Heart left ventricle (tissue), 16 donors: Measurements from ENCODE around the gene TUBB3. TPM values are rescaled to one million over a fixed set of nuclear protein-coding genes. Genes with fewer than 3 reads are reported as not detected.

Source experiments
- ATAC-seq, 4 donors: fragments of 200-7000 bp; cut with Tn5 transposase; one replicate each; pipeline ENCODE4 v1.9.1; 2020 to 2022; ENCODE audit warnings: moderate library complexity in 4 of 4, mild to moderate bottlenecking in 3 of 4, moderate number of reproducible peaks in 1 of 4
- DNase-seq, 5 donors: peaks; one replicate each; pipeline ENCODE4 v3.0.0-alpha.2; 2020
- H3K27ac ChIP-seq, 12 donors: fragments of 200-600 bp; sonication (generic) in 4 of 12; one replicate each; pipeline versions ENCODE4 v1.5.0 to v1.8.0; 2016 to 2022; ENCODE audit warnings: mild to moderate bottlenecking in 2 of 12
- H3K27me3 ChIP-seq, 9 donors: fragments of 200-600 bp; sonication (generic) in 2 of 9; one replicate each; pipeline versions ENCODE4 v1.5.1 to v1.8.0; 2016 to 2022; ENCODE audit warnings: mild to moderate bottlenecking in 3 of 9
- H3K36me3 ChIP-seq, 9 donors: fragments of 200-600 bp; sonication (generic) in 2 of 9; one replicate each; pipeline versions ENCODE4 v1.5.0 to v1.8.0; 2018 to 2022; ENCODE audit warnings: mild to moderate bottlenecking in 2 of 9
- H3K4me1 ChIP-seq, 12 donors: fragments of 200-600 bp; sonication (generic) in 4 of 12; one replicate each; pipeline versions ENCODE4 v1.5.0 to v1.8.0; 2016 to 2022; ENCODE audit warnings: mild to moderate bottlenecking in 3 of 12
- H3K4me3 ChIP-seq, 12 donors: fragments of 200-600 bp; sonication (generic) in 4 of 12; one replicate each; pipeline versions ENCODE4 v1.5.0 to v1.8.0; 2017 to 2022; ENCODE audit warnings: mild to moderate bottlenecking in 9 of 12, moderate library complexity in 4 of 12
- H3K9me3 ChIP-seq, 12 donors: fragments of 200-600 bp; sonication (generic) in 4 of 12; one replicate each; pipeline versions ENCODE4 v1.5.0 to v1.8.0; 2016 to 2022; ENCODE audit warnings: mild to moderate bottlenecking in 1 of 12
- CTCF ChIP-seq, 12 donors: fragments of 200-600 bp; sonication (generic) in 4 of 12; IDR thresholded peaks; one replicate each; pipeline versions ENCODE4 v1.5.0 to v1.8.0; 2018 to 2022; ENCODE audit warnings: antibody characterized with exemption in 12 of 12, mild to moderate bottlenecking in 5 of 12
- POLR2A ChIP-seq, 2 donors: fragments of 450-650 bp; IDR thresholded peaks; one replicate each; pipeline ENCODE4 v1.6.1; 2017; ENCODE audit warnings: antibody characterized with exemption in 2 of 2, mild to moderate bottlenecking in 2 of 2, moderate library complexity in 2 of 2
- WGBS, 4 donors: extraction: QIAGEN DNeasy Blood & Tissue Kit in 2 of 4; methylation state at CpG; one replicate each; pipeline versions ENCODE4 v1.1.5 to v1.1.7; 2013 to 2018; 5-methylcytosine and 5-hydroxymethylcytosine counted together
- intact Hi-C, 10 donors: fragments of 100-400 bp; cut with DNase I; formaldehyde crosslinking; loops; one replicate each; pipeline versions ENCODE4 v1.11.1 to v1.14.2; 2022
- polyA plus RNA-seq, 2 donors: library from polyadenylated mRNA; stranded (reverse); fragments of 200-250 nt; gene quantifications; one replicate each; pipeline ENCODE4 v1.2.3, GENCODE V29; 2013
- total RNA-seq, 9 donors: library from RNA; depleted of rRNA in 2 of 9; stranded (reverse); fragments of >200 nt in 2 of 9; fragmentation: NEBNext Ultra II Directional in 3 of 9; extraction: Animal tissue kit (Norgen Biotek cat#: 25700) in 3 of 9; gene quantifications; one replicate each; pipeline versions ENCODE4 v1.1.0 to v1.2.4, GENCODE V29; 2016 to 2023
- donor health status: ischemic (EF 13 %, LVEDD 7.1; RV severe dilation, severe dysfunction).
- donor health status: healthy with polysubstance abuse.
- donor health status: DM: no; HTN: yes; CAD: no.
- donor health status: DM: no; HTN: no; CAD: no.
- donor health status: ischemic (EF 25% LVEDD 6.9; RV normal size, moderate dysfunction).
- donor health status: ischemic (EF 25% LVEDD 5.7; RV mildly dilated, moderate dysfunction).
- donor health status: healthy.
- donor health status: DM: yes; HTN: yes; CAD: no.
- donor health status: ischemic (EF 35%, LVEDD 5.7; RV mildly dilated, moderate dysfunction).
- donor health status: nonischemic (EF 11% LVEDD 7.7; RV severe dilation, severe dysfunction).
- donor health status: DM: yes; HTN: yes; CAD: no.
- donor health status: PGD.
- donor health status: ischemic (EF 29% LVEDD 5.4; RV normal size, mild dysfunction).
- donor health status: nonischemic (EF 23%, LVEDD 6.1; RV moderate dilation, normal function).

TUBB3 gene
- total and polyA plus RNA-seq, 11 donors = 0.19 to 18.1 (median 4.1) TPM

- no peak for ATAC-seq
- TF ChIP-seq POLR2A (IDR thresholded peaks at IDR 0.05) (no peak), CTCF (IDR thresholded peaks at IDR 0.05) (no peak)
Observed at GRCh38 chr16:89898201-89898967, 24.8 kb upstream of the TUBB3 start.

GRCh38 chr16:89899879-89900481 lies 23.2 kb upstream of the TUBB3 start:
- no peak for TF ChIP-seq POLR2A (IDR thresholded peaks at IDR 0.05)
- TF ChIP-seq CTCF (IDR thresholded peaks at IDR 0.05) = no peak
- H3K4me1 ChIP-seq = no peaks in the 10 kb centered on the region
- no peak overlapping the region for H3K27ac ChIP-seq
- no peak overlapping the region for H3K4me3 ChIP-seq
- WGBS, 4 donors = 92 to 95% (median 94%) methylated on average over 20 of the region's 20 CpGs
- DNase-seq = no peak
- no peaks in the 10 kb centered on the region for H3K9me3 ChIP-seq
- intact Hi-C loops = no loop called here
- no peaks in the 10 kb centered on the region for H3K27me3 ChIP-seq
- peaks cover 2 to 87% (median 84%) of the 10 kb centered on the region in 9 donors for H3K36me3 ChIP-seq
- ATAC-seq = no peak

More at GRCh38 chr16:89898201-89898967, 24.8 kb upstream of the TUBB3 start:
- Histone ChIP-seq H3K4me3 (no peak overlapping the region), H3K27me3 (no peaks in the 10 kb centered on the region), H3K36me3 (peaks cover 2 to 87% (median 84%) of the 10 kb centered on the region in 9 donors), H3K27ac (no peak overlapping the region), H3K4me1 (no peaks in the 10 kb centered on the region), H3K9me3 (no peaks in the 10 kb centered on the region)
- WGBS, 4 donors = 92 to 96% (median 94%) methylated on average over 35 to 36 of the region's 36 CpGs
- intact Hi-C loops = no loop called here
- DNase-seq = no peak

- no peak overlapping the region for H3K4me3 ChIP-seq
- no peaks in the 10 kb centered on the region for H3K4me1 ChIP-seq
- no peak overlapping the region for H3K27ac ChIP-seq
- DNase-seq (no peak), ATAC-seq (no peak)
- WGBS, 4 donors = 90 to 97% (median 94%) methylated on average over 7 to 17 of the region's 17 CpGs
- no peaks in the 10 kb centered on the region for H3K9me3 ChIP-seq
- H3K36me3 ChIP-seq = peaks cover 2 to 87% (median 84%) of the 10 kb centered on the region in 9 donors
- intact Hi-C loops = no loop called here
- H3K27me3 ChIP-seq = no peaks in the 10 kb centered on the region
- no peak for TF ChIP-seq POLR2A (IDR thresholded peaks at IDR 0.05)
- TF ChIP-seq CTCF (IDR thresholded peaks at IDR 0.05) = no peak
Observed at GRCh38 chr16:89900885-89901284, 22.3 kb upstream of the TUBB3 start.

GRCh38 chr16:89902980-89903379 lies 20.2 kb upstream of the TUBB3 start:
- ATAC-seq = peak in 2 of 4 donors; percentile 3 to 49
- DNase-seq = peak in 1 of 5 donors; percentile 45

More at GRCh38 chr16:89902980-89903379, 20.2 kb upstream of the TUBB3 start:
- H3K27me3 ChIP-seq = no peaks in the 10 kb centered on the region
- H3K36me3 ChIP-seq = peaks cover 2 to 81% (median 76%) of the 10 kb centered on the region in 9 donors
- intact Hi-C loops = no loop called here
- H3K27ac ChIP-seq = peak overlapping the region in 1 of 12 donors; percentile 38
- no peaks in the 10 kb centered on the region for H3K4me1 ChIP-seq
- no peak overlapping the region for H3K4me3 ChIP-seq
- no peaks in the 10 kb centered on the region for H3K9me3 ChIP-seq
- TF ChIP-seq CTCF (IDR thresholded peaks at IDR 0.05) (no peak), POLR2A (IDR thresholded peaks at IDR 0.05) (no peak)
- WGBS, 4 donors = 59 to 91% (median 81%) methylated on average over 8 to 11 of the region's 11 CpGs
